Activated gamma-delta T cell treated with Interleukin-2 at 50 U/mL for 16 hours (primary cell): Measurements from ENCODE around the gene CCDC57.
"Not testable (repeated sequence)": the region's sequence is repeated elsewhere in the genome, so short reads cannot be mapped to it uniquely, and the experiment has no call there.

Experiments
- DNase-seq: peaks from one replicate; pipeline ENCODE4 v3.0.0-alpha.2; 2020

CCDC57 gene

GRCh38 chr17:82149401-82150099 is 63.1 kb downstream of the CCDC57 start:
- DNase-seq = no peak

- no peak for DNase-seq
These were observed 63.6 kb downstream of the CCDC57 start for GRCh38 chr17:82148997-82149396.

- no peak for DNase-seq
These were observed 64.6 kb downstream of the CCDC57 start for GRCh38 chr17:82148011-82148410.

GRCh38 chr17:82146663-82147654 is 65.7 kb downstream of the CCDC57 start:
- DNase-seq = no peak

- DNase-seq = no peak
These were observed 67.0 kb downstream of the CCDC57 start for GRCh38 chr17:82145550-82146155.

GRCh38 chr17:82143333-82143732 is 69.3 kb downstream of the CCDC57 start:
- no peak for DNase-seq

- not testable (repeated sequence) for DNase-seq
These were observed 72.7 kb downstream of the CCDC57 start for GRCh38 chr17:82139961-82140360.

- no peak for DNase-seq
These were observed 74.1 kb downstream of the CCDC57 start for GRCh38 chr17:82138511-82138992.

- no peak for DNase-seq
These were observed 78.5 kb downstream of the CCDC57 start for GRCh38 chr17:82134101-82134500.

- not testable (repeated sequence) for DNase-seq
These were observed 79.3 kb downstream of the CCDC57 start for GRCh38 chr17:82133166-82133953.

- DNase-seq = no peak
These were observed 83.5 kb downstream of the CCDC57 start for GRCh38 chr17:82129095-82129494.

GRCh38 chr17:82128287-82128686 is 84.4 kb downstream of the CCDC57 start:
- DNase-seq = no peak

- DNase-seq = peak; percentile 26
These were observed 84.9 kb downstream of the CCDC57 start for GRCh38 chr17:82127704-82128103.

GRCh38 chr17:82127315-82127595 is 85.4 kb downstream of the CCDC57 start:
- DNase-seq = no peak

GRCh38 chr17:82126556-82127314 is 85.9 kb downstream of the CCDC57 start:
- peak; percentile 87 for DNase-seq

GRCh38 chr17:82124101-82124500 is 88.5 kb downstream of the CCDC57 start:
- DNase-seq = no peak

GRCh38 chr17:82121660-82122629 is 90.7 kb downstream of the CCDC57 start:
- DNase-seq = no peak

GRCh38 chr17:82121246-82121645 is 91.4 kb downstream of the CCDC57 start:
- no peak for DNase-seq

GRCh38 chr17:82120148-82120547 is 92.5 kb downstream of the CCDC57 start:
- no peak for DNase-seq

GRCh38 chr17:82118815-82119380 is 93.7 kb downstream of the CCDC57 start:
- DNase-seq = no peak
